Epithelial cell of prostate (primary cell): ENCODE data around the gene MOB2.
"Not testable (repeated sequence)": the region's sequence is repeated elsewhere in the genome, so short reads cannot be mapped to it uniquely, and the experiment has no call there.

Experiments used
- DNase-seq: peaks from one replicate; pipeline ENCODE4 v3.0.0-alpha.2; 2011; ENCODE audit warnings: low read depth, low spot score
- H3K27ac ChIP-seq: fragments of 450-650 bp; 2 replicates; pipeline ENCODE4 v1.5.1; 2017; ENCODE audit warnings: mild to moderate bottlenecking

The MOB2 gene

GRCh38 chr11:1519028-1520010 is 32.7 kb upstream of the MOB2 start:
- no peak for DNase-seq
- H3K27ac ChIP-seq: no peak overlapping the region

GRCh38 chr11:1518301-1518700 is 31.7 kb upstream of the MOB2 start:
- DNase-seq: no peak

GRCh38 chr11:1517117-1518005 is 30.8 kb upstream of the MOB2 start:
- H3K27ac ChIP-seq: no peak overlapping the region
- no peak for DNase-seq

More at GRCh38 chr11:1518301-1518700, 31.7 kb upstream of the MOB2 start:
- H3K27ac ChIP-seq: no peak overlapping the region

GRCh38 chr11:1516273-1517067 is 29.9 kb upstream of the MOB2 start:
- DNase-seq: no peak
- H3K27ac ChIP-seq: no peak overlapping the region

GRCh38 chr11:1515082-1516060 is 28.8 kb upstream of the MOB2 start:
- DNase-seq: no peak
- H3K27ac ChIP-seq: no peak overlapping the region

- no peak for DNase-seq
- no peak overlapping the region for H3K27ac ChIP-seq
Observed at GRCh38 chr11:1514336-1515061, 27.9 kb upstream of the MOB2 start.

GRCh38 chr11:1513326-1514296 is 27.0 kb upstream of the MOB2 start:
- H3K27ac ChIP-seq: no peak overlapping the region
- no peak for DNase-seq

GRCh38 chr11:1512531-1513258 is 26.1 kb upstream of the MOB2 start:
- H3K27ac ChIP-seq, DNase-seq: not testable (repeated sequence)

- H3K27ac ChIP-seq: no peak overlapping the region
- no peak for DNase-seq
Observed at GRCh38 chr11:1511937-1512496, 25.4 kb upstream of the MOB2 start.

GRCh38 chr11:1510928-1511327 is 24.3 kb upstream of the MOB2 start:
- no peak for DNase-seq
- no peak overlapping the region for H3K27ac ChIP-seq

- not testable (repeated sequence) for H3K27ac ChIP-seq
Observed at GRCh38 chr11:1510351-1510750, 23.8 kb upstream of the MOB2 start.

GRCh38 chr11:1509626-1510255 is 23.2 kb upstream of the MOB2 start:
- DNase-seq: no peak
- no peak overlapping the region for H3K27ac ChIP-seq

More at GRCh38 chr11:1510351-1510750, 23.8 kb upstream of the MOB2 start:
- not testable (repeated sequence) for DNase-seq

- no peak overlapping the region for H3K27ac ChIP-seq
- DNase-seq: no peak
Observed at GRCh38 chr11:1508986-1509385, 22.4 kb upstream of the MOB2 start.

- DNase-seq: no peak
- no peak overlapping the region for H3K27ac ChIP-seq
Observed at GRCh38 chr11:1508491-1508891, 21.9 kb upstream of the MOB2 start.

- no peak overlapping the region for H3K27ac ChIP-seq
- no peak for DNase-seq
Observed at GRCh38 chr11:1507381-1508140, 21.0 kb upstream of the MOB2 start.
